HEK293 (cell line): Measurements from ENCODE around the gene SLC7A11.

Experiments used
- CTCF ChIP-seq: fragments of 450-650 bp; formaldehyde crosslinking; IDR thresholded peaks from 2 replicates; pipeline ENCODE4 v1.5.1; 2016; ENCODE audit warnings: missing biosample characterization, missing genetic modification characterization
- FEZF1 ChIP-seq: fragments of 450-650 bp; formaldehyde crosslinking; IDR thresholded peaks from 2 replicates; pipeline ENCODE4 v1.5.1; 2016; ENCODE audit warnings: missing biosample characterization, missing genetic modification characterization
- GLIS2 ChIP-seq: fragments of 450-650 bp; formaldehyde crosslinking; IDR thresholded peaks from 2 replicates; pipeline ENCODE4 v1.5.1; 2016; ENCODE audit warnings: missing biosample characterization, missing genetic modification characterization
- MEIS1 ChIP-seq: sonication (generic); formaldehyde crosslinking; IDR thresholded peaks from 2 replicates; pipeline ENCODE4 v1.8.1; 2022; ENCODE audit warnings: missing genetic modification reagents, mild to moderate bottlenecking, borderline replicate concordance
- TCF7L2 ChIP-seq: IDR thresholded peaks from 2 replicates; pipeline ENCODE4 v1.6.1; 2011; ENCODE audit warnings: low read depth, mild to moderate bottlenecking, inconsistent platforms, low read length, moderate library complexity, borderline replicate concordance
- ZBTB7A ChIP-seq: fragments of 450-650 bp; formaldehyde crosslinking; IDR thresholded peaks from 2 replicates; pipeline ENCODE4 v1.5.1; 2016; ENCODE audit warnings: low read depth, missing biosample characterization, missing genetic modification characterization
- ZFHX2 ChIP-seq: fragments of 450-650 bp; formaldehyde crosslinking; conservative IDR thresholded peaks from 2 replicates; pipeline ENCODE4 v1.5.1; 2016; ENCODE audit warnings: missing biosample characterization, missing genetic modification characterization
- ZNF114 ChIP-seq: fragments of 450-650 bp; formaldehyde crosslinking; IDR thresholded peaks from 2 replicates; pipeline ENCODE4 v1.5.0; 2017; ENCODE audit warnings: missing biosample characterization, missing genetic modification characterization
- ZNF132 ChIP-seq: fragments of 450-650 bp; formaldehyde crosslinking; IDR thresholded peaks from 2 replicates; pipeline ENCODE4 v1.5.1; 2017; ENCODE audit warnings: missing biosample characterization, missing genetic modification characterization, borderline replicate concordance
- ZNF133 ChIP-seq: fragments of 450-650 bp; formaldehyde crosslinking; IDR thresholded peaks from 2 replicates; pipeline ENCODE4 v1.5.1; 2016; ENCODE audit warnings: missing biosample characterization, missing genetic modification characterization
- ZNF140 ChIP-seq: fragments of 450-650 bp; formaldehyde crosslinking; IDR thresholded peaks from 2 replicates; pipeline ENCODE4 v1.5.1; 2016; ENCODE audit warnings: missing biosample characterization, missing genetic modification characterization
- ZNF174 ChIP-seq: fragments of 450-650 bp; formaldehyde crosslinking; IDR thresholded peaks from 2 replicates; pipeline ENCODE4 v1.5.0; 2017; ENCODE audit warnings: missing biosample characterization, mild to moderate bottlenecking, missing genetic modification characterization
- ZNF366 ChIP-seq: fragments of 450-650 bp; formaldehyde crosslinking; conservative IDR thresholded peaks from 2 replicates; pipeline ENCODE4 v1.5.1; 2016; ENCODE audit warnings: missing biosample characterization, missing genetic modification characterization
- TF ChIP-seq, protein P1 (sequence below): fragments of 450-650 bp; formaldehyde crosslinking; IDR thresholded peaks from 2 replicates; pipeline ENCODE4 v1.5.1; 2016; ENCODE audit warnings: missing biosample characterization, missing genetic modification characterization

GRCh38 chr4:138247643-138248042 lies 5.5 kb upstream of the SLC7A11 start:
- TF ChIP-seq TCF7L2 = no peak
- no peak for TF ChIP-seq CTCF (tag by site-specific recombination)
- no peak for TF ChIP-seq MEIS1 (CRISPR knock-in tag)
- TF ChIP-seq FEZF1 = no peak
- TF ChIP-seq ZFHX2 (tag by site-specific recombination) = no peak
- no peak for TF ChIP-seq ZNF133 (tag by site-specific recombination)
- no peak for TF ChIP-seq ZNF366 (tag by site-specific recombination)
- no peak for TF ChIP-seq ZBTB7A (tag by site-specific recombination)
- no peak for TF ChIP-seq GLIS2 (tag by site-specific recombination)
- no peak for TF ChIP-seq ZNF140 (tag by site-specific recombination)
- TF ChIP-seq ZNF174 (tag by site-specific recombination) = no peak
- no peak for TF ChIP-seq ZNF132 (tag by site-specific recombination)
- no peak for TF ChIP-seq ZNF114 (tag by site-specific recombination)
- TF ChIP-seq, protein P1, sequence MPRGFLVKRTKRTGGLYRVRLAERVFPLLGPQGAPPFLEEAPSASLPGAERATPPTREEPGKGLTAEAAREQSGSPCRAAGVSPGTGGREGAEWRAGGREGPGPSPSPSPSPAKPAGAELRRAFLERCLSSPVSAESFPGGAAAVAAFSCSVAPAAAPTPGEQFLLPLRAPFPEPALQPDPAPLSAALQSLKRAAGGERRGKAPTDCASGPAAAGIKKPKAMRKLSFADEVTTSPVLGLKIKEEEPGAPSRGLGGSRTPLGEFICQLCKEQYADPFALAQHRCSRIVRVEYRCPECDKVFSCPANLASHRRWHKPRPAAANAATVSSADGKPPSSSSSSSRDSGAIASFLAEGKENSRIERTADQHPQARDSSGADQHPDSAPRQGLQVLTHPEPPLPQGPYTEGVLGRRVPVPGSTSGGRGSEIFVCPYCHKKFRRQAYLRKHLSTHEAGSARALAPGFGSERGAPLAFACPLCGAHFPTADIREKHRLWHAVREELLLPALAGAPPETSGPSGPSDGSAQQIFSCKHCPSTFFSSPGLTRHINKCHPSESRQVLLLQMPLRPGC = no peak
